GM21515 (cell line): ENCODE measurements around the gene CDC42EP1.
A peak's percentile ranks its signal among the peaks of the same experiment; 100 is the strongest.
"Not testable (repeated sequence)": the region's sequence is repeated elsewhere in the genome, so short reads cannot be mapped to it uniquely, and the experiment has no call there.

ENCODE experiments used
- ATAC-seq: cut with Tn5 transposase; IDR thresholded peaks from one replicate; pipeline ENCODE4 v1.9.1; 2021; ENCODE audit not compliant: unreplicated experiment

Gene CDC42EP1

GRCh38 chr22:37534445-37534844, 25.8 kb upstream of the CDC42EP1 start:
- no peak for ATAC-seq

- ATAC-seq, result no peak
Measured at GRCh38 chr22:37535159-37535558, 25.1 kb upstream of the CDC42EP1 start.

- peak; percentile 74 for ATAC-seq
Measured at GRCh38 chr22:37538590-37539357, 21.5 kb upstream of the CDC42EP1 start.

- not testable (repeated sequence) for ATAC-seq
Measured at GRCh38 chr22:37539790-37540189, 20.5 kb upstream of the CDC42EP1 start.

- not testable (repeated sequence) for ATAC-seq
Measured at GRCh38 chr22:37542416-37542815, 17.9 kb upstream of the CDC42EP1 start.

GRCh38 chr22:37542959-37543358, 17.3 kb upstream of the CDC42EP1 start:
- no peak for ATAC-seq

- no peak for ATAC-seq
Measured at GRCh38 chr22:37544955-37545702, 15.2 kb upstream of the CDC42EP1 start.

- no peak for ATAC-seq
Measured at GRCh38 chr22:37545703-37546436, 14.4 kb upstream of the CDC42EP1 start.

- ATAC-seq, result no peak
Measured at GRCh38 chr22:37546437-37547250, 13.6 kb upstream of the CDC42EP1 start.

GRCh38 chr22:37547251-37547741, 13.0 kb upstream of the CDC42EP1 start:
- no peak for ATAC-seq

GRCh38 chr22:37549704-37550059, 10.6 kb upstream of the CDC42EP1 start:
- ATAC-seq, result no peak

- ATAC-seq, result not testable (repeated sequence)
Measured at GRCh38 chr22:37550921-37551320, 9.4 kb upstream of the CDC42EP1 start.

- no peak for ATAC-seq
Measured at GRCh38 chr22:37551981-37552380, 8.3 kb upstream of the CDC42EP1 start.

GRCh38 chr22:37552524-37553163, 7.6 kb upstream of the CDC42EP1 start:
- no peak for ATAC-seq

- ATAC-seq, result no peak
Measured at GRCh38 chr22:37553725-37554124, 6.6 kb upstream of the CDC42EP1 start.

- ATAC-seq, result no peak
Measured at GRCh38 chr22:37555029-37555428, 5.3 kb upstream of the CDC42EP1 start.

GRCh38 chr22:37556710-37557109, 3.6 kb upstream of the CDC42EP1 start:
- no peak for ATAC-seq

- no peak for ATAC-seq
Measured at GRCh38 chr22:37557321-37558001, 2.8 kb upstream of the CDC42EP1 start.

GRCh38 chr22:37558815-37559214, 1.5 kb upstream of the CDC42EP1 start:
- no peak for ATAC-seq

- ATAC-seq, result no peak
Measured at GRCh38 chr22:37559521-37559900, 769 bp upstream of the CDC42EP1 start.
